T-helper 9 cell (primary cell): ENCODE measurements around the gene PRKCZ.
"Not testable (repeated sequence)": the region's sequence is repeated elsewhere in the genome, so short reads cannot be mapped to it uniquely, and the experiment has no call there.

Source experiments
- DNase-seq: peaks from one replicate; pipeline ENCODE4 v3.0.0-alpha.2; 2020

PRKCZ gene

GRCh38 chr1:2137257-2138121, 87.3 kb downstream of the PRKCZ start:
- DNase-seq = no peak

DNA sequence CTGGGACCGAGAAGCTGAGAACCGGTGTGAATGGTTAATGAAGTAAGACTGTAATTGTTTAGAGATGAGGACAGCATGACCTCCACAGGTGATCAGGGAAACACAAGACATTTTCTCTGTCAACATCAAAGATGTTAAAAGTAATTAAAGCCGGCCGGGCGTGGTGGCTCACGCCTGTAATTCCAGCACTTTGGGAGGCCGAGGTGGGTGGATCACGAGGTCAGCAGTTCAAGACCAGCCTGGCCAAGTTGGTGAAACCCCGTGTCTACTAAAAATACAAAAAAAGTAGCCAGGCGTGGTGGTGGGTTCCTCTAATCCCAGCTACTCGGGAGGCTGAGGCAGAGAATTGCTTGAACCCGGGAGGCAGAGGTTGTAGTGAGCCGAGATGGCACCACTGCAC, 88.9 kb downstream of the PRKCZ start:
- not testable (repeated sequence) for DNase-seq

GRCh38 chr1:2141025-2141424, 90.8 kb downstream of the PRKCZ start:
- no peak for DNase-seq

GRCh38 chr1:2143814-2144500, 93.7 kb downstream of the PRKCZ start:
- no peak for DNase-seq

DNA sequence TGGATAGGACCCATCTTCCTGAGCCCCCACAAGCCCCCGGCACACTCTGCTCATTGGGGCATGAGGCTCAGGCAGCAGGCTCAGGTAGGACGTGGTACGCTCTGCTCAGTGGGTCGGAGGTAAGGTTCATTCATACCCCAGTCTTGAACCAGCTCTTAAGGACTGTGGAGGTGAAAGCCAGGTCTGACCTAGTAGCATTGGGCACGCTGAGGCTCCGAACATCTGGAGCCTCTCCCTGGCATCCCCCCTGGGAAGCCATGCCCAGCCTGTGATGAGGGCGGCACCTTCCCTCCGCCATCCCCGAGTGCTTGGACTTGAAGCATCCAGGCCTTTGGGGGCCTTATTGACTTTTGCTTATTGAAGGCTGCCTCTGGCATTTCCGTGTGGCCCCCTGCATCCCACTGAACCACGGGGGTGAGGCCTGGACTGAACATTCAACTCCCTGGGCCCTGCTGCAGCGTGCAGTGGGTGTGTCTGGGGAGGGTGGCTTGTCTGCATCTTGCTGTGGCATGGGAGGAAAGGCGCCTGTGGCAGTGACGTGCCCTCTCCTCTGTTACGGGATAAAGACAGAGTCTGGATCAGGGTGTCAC, 94.4 kb downstream of the PRKCZ start:
- DNase-seq = no peak

DNA sequence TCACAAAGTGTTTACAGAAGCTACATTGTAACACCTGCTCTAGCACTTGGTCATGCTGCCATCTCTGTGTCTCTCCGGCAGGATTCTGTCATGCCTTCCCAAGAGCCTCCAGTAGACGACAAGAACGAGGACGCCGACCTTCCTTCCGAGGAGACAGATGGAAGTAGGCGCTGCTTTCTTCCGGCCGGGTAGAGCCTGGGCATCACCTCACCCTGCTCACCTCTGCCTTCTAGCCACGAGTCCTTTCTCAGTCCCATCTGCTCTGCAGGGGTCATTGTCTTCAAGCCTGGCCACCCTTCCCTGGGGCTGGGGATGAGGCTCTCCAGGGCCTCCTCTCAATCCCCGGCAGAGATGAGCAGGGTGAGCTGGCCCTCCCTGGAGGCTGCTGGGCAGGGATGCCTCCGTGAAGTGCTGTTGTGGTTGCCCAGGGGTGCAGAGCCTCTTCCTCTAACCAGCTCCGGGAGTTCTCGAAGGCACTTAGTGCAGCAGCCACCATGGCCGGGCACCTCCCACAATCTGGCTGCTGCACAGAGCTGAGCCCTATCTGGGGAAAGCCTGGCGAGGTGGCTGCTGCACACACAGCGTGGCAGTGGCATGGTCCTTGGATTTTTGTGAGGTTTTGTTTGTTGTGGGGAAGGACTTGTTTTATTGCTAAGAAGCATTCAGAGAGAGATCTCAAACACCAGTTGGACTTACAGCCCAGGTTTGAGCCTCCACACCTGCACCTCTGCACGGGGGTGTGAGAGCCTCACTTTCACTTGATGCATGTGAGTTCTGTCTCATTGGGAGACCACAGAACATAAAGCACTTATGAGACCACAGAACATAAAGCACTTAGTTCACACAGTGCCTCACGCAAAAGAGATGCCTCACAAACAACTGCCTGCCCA, 96.0 kb downstream of the PRKCZ start:
- DNase-seq = no peak

DNA sequence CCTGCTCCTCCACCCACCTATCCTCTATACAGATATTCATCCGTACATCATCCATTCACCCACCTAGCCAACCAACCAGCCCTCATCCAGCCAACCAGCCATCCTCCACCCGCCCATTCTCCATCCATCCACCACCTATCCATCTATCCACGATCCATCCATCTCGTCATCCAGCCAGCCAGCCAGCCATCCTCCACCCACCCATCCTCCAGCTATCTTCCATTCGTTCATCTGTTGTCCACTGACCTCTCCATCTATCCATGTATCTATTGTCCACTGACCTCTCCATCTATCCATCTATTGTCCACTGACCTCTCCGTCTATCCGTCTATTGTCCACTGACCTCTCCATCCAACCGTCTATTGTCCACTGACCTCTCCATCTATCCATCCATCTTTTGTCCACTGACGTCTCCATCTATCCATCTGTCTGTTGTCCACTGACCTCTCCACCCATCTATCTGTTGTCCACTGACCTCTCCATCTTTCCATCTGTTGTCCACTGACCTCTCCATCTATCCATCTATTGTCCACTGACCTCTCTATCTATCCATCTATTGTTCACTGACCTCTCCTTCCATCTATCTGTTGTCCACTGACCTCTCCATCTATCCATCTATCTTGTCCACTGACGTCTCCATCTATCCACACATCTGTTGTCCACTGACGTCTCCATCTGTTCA, 96.8 kb downstream of the PRKCZ start:
- no peak for DNase-seq

GRCh38 chr1:2147869-2148268, 97.7 kb downstream of the PRKCZ start:
- not testable (repeated sequence) for DNase-seq

DNA sequence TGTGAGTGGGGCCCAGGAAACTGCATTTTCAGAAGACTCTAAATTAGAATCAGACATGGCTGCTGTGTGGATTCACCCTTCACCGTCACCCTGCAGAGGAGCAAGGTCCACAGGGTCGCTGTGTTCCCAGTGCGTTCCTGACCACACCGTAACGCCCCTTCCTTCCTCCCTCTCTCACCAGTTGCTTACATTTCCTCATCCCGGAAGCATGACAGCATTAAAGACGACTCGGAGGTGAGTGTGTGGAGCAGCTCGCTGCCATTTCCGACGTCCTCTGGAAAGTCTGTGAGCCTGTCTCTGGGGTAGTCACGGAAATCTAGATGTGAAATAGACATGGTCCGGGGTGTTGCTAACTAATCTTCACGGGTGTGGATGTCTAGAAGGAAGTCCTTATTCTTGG, 98.5 kb downstream of the PRKCZ start:
- peak; percentile 51 for DNase-seq

- DNase-seq = no peak
Observed at GRCh38 chr1:2150801-2151200, 100.6 kb downstream of the PRKCZ start.

- DNase-seq = no peak
Observed at GRCh38 chr1:2151252-2151651, 101.0 kb downstream of the PRKCZ start.

- no peak for DNase-seq
Observed at GRCh38 chr1:2151911-2152310, 101.7 kb downstream of the PRKCZ start.

GRCh38 chr1:2152954-2153353, 102.7 kb downstream of the PRKCZ start:
- DNase-seq = no peak

GRCh38 chr1:2154022-2154421, 103.8 kb downstream of the PRKCZ start:
- DNase-seq = no peak

- DNase-seq = no peak
Observed at GRCh38 chr1:2155147-2155598, 105.0 kb downstream of the PRKCZ start.

GRCh38 chr1:2155788-2156187, 105.6 kb downstream of the PRKCZ start:
- no peak for DNase-seq

DNA sequence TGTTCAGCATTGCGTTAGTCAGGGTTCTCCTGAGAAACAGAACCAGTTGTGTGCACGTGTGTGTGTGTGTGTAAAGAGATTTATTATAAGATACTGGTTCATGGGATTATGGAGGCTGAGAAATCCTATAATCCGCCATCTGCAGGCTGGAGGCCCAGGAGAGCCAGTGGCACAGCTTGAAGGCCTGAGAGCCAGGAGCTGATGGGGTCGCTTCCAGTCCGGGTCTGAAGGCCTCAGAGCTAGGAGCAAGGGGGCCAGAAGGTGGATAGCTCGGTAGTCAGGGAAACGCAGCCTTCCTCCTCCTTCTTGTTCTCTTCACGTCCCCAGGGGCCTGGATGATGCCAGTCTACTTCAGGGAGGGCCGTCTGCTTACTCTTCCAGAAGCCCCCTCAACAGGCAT, 106.7 kb downstream of the PRKCZ start:
- DNase-seq = no peak

GRCh38 chr1:2157856-2158255, 107.6 kb downstream of the PRKCZ start:
- DNase-seq = no peak

- DNase-seq = no peak
Observed at GRCh38 chr1:2158272-2158671, 108.1 kb downstream of the PRKCZ start.

- DNase-seq = no peak
Observed at GRCh38 chr1:2159124-2159523, 108.9 kb downstream of the PRKCZ start.

DNA sequence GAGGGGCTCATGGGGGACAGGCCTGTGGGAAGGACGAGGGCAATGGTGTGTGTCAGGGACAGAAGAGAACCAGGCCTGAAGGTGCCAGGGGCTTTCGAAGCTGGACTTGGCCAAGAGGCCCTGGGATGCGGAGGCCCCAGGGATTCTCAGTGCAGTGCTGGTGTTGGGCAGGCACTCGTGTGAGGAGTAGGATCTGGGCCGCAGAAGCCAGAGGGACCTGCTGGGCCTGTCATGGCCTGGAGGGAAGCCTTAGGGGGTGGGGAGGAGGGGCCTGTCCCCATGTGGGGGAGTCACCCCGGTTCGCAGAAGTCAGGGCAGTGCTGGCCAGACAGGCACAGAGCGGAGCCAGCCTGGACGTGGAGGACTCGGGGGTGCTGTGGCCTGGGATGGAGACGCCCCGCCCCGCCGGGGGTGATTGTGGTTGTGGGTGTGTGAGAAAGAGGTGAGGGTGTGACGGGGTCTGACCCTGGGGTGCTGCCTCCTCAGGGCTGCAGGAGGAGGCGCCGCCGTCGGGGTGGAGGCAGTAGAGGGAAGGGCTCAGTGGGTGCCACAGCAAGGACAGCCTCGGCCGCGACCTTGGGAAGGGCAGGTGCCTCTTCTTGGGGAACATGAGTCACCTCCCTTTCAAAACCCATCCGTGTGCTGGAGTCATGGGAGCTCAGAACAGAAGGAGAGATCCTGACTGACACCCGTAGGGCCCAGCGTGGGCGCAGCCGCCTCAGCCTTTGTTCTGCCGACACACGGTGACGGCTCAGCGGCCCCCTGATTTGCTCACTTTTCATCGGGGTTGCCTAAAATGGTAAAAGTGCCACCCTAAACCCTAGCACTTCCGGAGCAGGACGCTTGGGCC, 110.5 kb downstream of the PRKCZ start:
- DNase-seq = no peak
